ENCODE measurements around the gene TTF2. TPM values are rescaled to one million over a fixed set of nuclear protein-coding genes. Genes with fewer than 3 reads are reported as not detected.

TTF2 gene
- total and polyA plus RNA-seq, 9 of the 15 experiments (the other 6 are each of a cell fraction or from before 2014, with no cell fraction given), result 9.4 to 71.1 (median 42.1) TPM

- TF ChIP-seq TAF1 (IDR thresholded peaks at IDR 0.05; ENCODE audit: control insufficient read depth, extremely low read depth, insufficient read depth, low read length, severe bottlenecking) (no peak), NCOA1 (IDR thresholded peaks at IDR 0.05; ENCODE audit: low read depth) (no peak), SMARCC2 (IDR thresholded peaks at IDR 0.05; ENCODE audit: low read depth) (no peak), XRCC3 (IDR thresholded peaks at IDR 0.05) (no peak), MEIS2 (IDR thresholded peaks at IDR 0.05; ENCODE audit: partially characterized antibody) (peak; percentile 54), MCM2 (IDR thresholded peaks at IDR 0.05; ENCODE audit: low read depth) (no peak), TRIM25 (IDR thresholded peaks at IDR 0.05; ENCODE audit: borderline replicate concordance) (no peak), MXD1 (CRISPR knock-in tag; IDR thresholded peaks at IDR 0.05; ENCODE audit: borderline replicate concordance, poor library complexity, severe bottlenecking) (no peak), TEAD1 (CRISPR knock-in tag; IDR thresholded peaks at IDR 0.05) (no peak), VEZF1 (CRISPR knock-in tag; IDR thresholded peaks at IDR 0.05) (no peak), ZBTB11 (CRISPR knock-in tag; IDR thresholded peaks at IDR 0.05) (no peak), CEBPB (tag; IDR thresholded peaks at IDR 0.05) (no peak), ATF7 (IDR thresholded peaks at IDR 0.05) (peak; percentile 24; the same call in 1 of the 2 replicates), ZNF316 (IDR thresholded peaks at IDR 0.05) (0 out of 2 replicates have a peak, but pooled peaks have one; percentile 15), MAFG (tag; conservative IDR thresholded peaks at IDR 0.05) (peak; percentile 37; the same call in 1 of the 2 replicates), BACH1 (tag; IDR thresholded peaks at IDR 0.05) (no peak), ZNF174 (CRISPR knock-in tag; IDR thresholded peaks at IDR 0.05) (no peak), MITF (IDR thresholded peaks at IDR 0.05) (no peak), KAT2B (IDR thresholded peaks at IDR 0.05; ENCODE audit: low read depth, low read length) (no peak), CBFA2T3 (IDR thresholded peaks at IDR 0.05) (peak; percentile 54)
Observed at GRCh38 chr1:117020526-117021156, 39.5 kb upstream of the TTF2 start (continued).

Data from K562 (cell line).